Measurements from ENCODE around the gene DSCAM.

GRCh38 chr21:40517646-40518045 is 329.3 kb downstream of the DSCAM start:
- TF ChIP-seq TAF1 (IDR thresholded peaks at IDR 0.05; ENCODE audit: low read depth), result no peak
- TF ChIP-seq EP300 (IDR thresholded peaks at IDR 0.05; ENCODE audit: borderline replicate concordance), result no peak
- TF ChIP-seq CEBPB (IDR thresholded peaks at IDR 0.05), result no peak
- TF ChIP-seq, protein P1, sequence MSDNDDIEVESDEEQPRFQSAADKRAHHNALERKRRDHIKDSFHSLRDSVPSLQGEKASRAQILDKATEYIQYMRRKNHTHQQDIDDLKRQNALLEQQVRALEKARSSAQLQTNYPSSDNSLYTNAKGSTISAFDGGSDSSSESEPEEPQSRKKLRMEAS (IDR thresholded peaks at IDR 0.05), result no peak
- no peak for TF ChIP-seq CREB1 (IDR thresholded peaks at IDR 0.05; ENCODE audit: low read depth)
- TF ChIP-seq, protein P2, sequence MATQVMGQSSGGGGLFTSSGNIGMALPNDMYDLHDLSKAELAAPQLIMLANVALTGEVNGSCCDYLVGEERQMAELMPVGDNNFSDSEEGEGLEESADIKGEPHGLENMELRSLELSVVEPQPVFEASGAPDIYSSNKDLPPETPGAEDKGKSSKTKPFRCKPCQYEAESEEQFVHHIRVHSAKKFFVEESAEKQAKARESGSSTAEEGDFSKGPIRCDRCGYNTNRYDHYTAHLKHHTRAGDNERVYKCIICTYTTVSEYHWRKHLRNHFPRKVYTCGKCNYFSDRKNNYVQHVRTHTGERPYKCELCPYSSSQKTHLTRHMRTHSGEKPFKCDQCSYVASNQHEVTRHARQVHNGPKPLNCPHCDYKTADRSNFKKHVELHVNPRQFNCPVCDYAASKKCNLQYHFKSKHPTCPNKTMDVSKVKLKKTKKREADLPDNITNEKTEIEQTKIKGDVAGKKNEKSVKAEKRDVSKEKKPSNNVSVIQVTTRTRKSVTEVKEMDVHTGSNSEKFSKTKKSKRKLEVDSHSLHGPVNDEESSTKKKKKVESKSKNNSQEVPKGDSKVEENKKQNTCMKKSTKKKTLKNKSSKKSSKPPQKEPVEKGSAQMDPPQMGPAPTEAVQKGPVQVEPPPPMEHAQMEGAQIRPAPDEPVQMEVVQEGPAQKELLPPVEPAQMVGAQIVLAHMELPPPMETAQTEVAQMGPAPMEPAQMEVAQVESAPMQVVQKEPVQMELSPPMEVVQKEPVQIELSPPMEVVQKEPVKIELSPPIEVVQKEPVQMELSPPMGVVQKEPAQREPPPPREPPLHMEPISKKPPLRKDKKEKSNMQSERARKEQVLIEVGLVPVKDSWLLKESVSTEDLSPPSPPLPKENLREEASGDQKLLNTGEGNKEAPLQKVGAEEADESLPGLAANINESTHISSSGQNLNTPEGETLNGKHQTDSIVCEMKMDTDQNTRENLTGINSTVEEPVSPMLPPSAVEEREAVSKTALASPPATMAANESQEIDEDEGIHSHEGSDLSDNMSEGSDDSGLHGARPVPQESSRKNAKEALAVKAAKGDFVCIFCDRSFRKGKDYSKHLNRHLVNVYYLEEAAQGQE (IDR thresholded peaks at IDR 0.05; ENCODE audit: low read depth), result no peak
- TF ChIP-seq RAD21 (IDR thresholded peaks at IDR 0.05; ENCODE audit: low read depth), result no peak
- TF ChIP-seq, protein P3, sequence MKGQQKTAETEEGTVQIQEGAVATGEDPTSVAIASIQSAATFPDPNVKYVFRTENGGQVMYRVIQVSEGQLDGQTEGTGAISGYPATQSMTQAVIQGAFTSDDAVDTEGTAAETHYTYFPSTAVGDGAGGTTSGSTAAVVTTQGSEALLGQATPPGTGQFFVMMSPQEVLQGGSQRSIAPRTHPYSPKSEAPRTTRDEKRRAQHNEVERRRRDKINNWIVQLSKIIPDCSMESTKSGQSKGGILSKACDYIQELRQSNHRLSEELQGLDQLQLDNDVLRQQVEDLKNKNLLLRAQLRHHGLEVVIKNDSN (IDR thresholded peaks at IDR 0.05), result no peak

All from Ishikawa (cell line).